Measurements from ENCODE around the gene PPFIBP1.
A peak's percentile ranks its signal among the peaks of the same experiment; 100 is the strongest.

The PPFIBP1 gene

DNA sequence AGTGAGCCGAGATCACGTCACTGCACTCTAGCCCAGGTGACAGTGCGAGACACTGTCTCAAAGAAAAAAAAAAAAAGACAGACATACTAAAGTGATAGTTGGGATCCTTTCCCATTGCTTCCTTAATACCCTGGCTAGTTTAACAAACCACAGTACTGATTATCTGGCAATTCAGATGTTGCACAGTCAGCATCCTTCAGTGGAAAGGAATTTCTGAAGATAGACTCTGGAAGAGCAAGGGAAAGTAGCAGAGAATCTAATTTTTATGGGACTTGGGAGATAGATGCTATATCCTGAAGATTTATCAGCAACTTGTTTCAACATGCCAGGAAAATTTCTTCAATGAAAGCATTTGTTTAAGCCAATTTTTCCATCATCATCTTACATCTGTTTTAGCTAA lies 6.5 kb upstream of the PPFIBP1 start:
- in situ Hi-C loops (cut with HindIII; ENCODE audit: low sequenced_read_pairs), result no loop called here
- TF ChIP-seq, protein P1, sequence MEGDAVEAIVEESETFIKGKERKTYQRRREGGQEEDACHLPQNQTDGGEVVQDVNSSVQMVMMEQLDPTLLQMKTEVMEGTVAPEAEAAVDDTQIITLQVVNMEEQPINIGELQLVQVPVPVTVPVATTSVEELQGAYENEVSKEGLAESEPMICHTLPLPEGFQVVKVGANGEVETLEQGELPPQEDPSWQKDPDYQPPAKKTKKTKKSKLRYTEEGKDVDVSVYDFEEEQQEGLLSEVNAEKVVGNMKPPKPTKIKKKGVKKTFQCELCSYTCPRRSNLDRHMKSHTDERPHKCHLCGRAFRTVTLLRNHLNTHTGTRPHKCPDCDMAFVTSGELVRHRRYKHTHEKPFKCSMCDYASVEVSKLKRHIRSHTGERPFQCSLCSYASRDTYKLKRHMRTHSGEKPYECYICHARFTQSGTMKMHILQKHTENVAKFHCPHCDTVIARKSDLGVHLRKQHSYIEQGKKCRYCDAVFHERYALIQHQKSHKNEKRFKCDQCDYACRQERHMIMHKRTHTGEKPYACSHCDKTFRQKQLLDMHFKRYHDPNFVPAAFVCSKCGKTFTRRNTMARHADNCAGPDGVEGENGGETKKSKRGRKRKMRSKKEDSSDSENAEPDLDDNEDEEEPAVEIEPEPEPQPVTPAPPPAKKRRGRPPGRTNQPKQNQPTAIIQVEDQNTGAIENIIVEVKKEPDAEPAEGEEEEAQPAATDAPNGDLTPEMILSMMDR (IDR thresholded peaks at IDR 0.05; ENCODE audit: low read depth, low read length), result no peak
- DNase-seq (ENCODE audit: low read depth, low spot score), result no peak
- no peak overlapping the region for H3K4me3 ChIP-seq (ENCODE audit: low read depth, low read length)

DNA sequence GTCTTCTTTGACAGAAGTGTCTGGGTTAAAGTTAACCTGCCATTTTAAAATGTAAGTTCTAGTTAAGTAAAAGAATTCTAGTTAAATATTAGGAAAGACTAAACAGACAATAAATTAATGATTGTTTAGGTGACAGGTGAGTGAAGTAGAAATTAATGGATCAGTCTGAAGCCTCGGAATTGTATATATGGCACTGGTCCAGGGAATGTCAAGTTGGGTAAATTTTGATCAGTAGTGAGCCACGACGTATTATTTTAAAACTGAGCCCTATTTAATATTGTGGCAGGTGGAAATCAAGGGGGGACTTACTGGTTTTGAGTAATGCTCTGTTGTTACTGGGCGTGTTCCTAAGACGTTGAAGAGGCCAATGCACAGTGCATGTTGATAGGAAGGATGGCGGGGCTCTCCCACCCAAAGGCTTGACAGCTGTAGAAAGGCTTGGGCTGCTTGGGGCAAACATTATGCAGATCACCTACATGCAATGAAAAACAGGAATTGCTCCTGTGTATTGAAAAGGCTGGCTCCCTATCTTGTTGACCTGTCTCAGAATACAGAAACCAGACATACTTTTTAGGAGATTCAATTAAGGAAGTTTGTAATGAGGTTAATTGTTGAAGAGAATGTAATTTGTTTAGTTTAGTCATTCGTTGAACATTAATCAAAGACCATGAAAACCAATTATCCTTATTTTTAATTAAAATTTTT lies 5.9 kb upstream of the PPFIBP1 start:
- TF ChIP-seq, protein P1 (IDR thresholded peaks at IDR 0.05; ENCODE audit: low read depth, low read length), result no peak
- DNase-seq (ENCODE audit: low read depth, low spot score), result no peak
- in situ Hi-C loops (cut with HindIII; ENCODE audit: low sequenced_read_pairs), result no loop called here
- no peak overlapping the region for H3K4me3 ChIP-seq (ENCODE audit: low read depth, low read length)

DNA sequence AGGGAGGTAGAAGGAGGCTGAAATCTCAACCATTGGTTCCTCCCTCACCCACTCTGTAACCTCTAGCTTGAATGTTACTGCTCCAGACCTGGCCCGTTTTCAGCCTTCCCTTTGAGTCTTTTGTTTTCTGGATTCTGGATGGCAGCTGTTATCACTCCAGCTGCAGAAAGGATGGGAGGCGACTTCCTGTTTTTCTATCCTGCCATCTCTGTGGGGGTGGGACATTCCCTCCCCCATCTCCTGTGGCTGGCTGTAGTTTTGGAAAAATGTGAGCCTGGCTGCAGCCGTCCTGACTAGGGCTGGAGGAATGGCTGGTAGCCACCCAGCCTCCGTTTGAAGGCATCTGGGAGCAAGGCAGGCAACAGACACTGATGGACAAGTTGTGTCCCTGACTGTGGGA lies 2.9 kb upstream of the PPFIBP1 start:
- in situ Hi-C loops (cut with HindIII; ENCODE audit: low sequenced_read_pairs), result no loop called here
- H3K4me3 ChIP-seq (ENCODE audit: low read depth, low read length), result no peak overlapping the region
- TF ChIP-seq, protein P1 (IDR thresholded peaks at IDR 0.05; ENCODE audit: low read depth, low read length), result no peak
- DNase-seq (ENCODE audit: low read depth, low spot score), result no peak

DNA sequence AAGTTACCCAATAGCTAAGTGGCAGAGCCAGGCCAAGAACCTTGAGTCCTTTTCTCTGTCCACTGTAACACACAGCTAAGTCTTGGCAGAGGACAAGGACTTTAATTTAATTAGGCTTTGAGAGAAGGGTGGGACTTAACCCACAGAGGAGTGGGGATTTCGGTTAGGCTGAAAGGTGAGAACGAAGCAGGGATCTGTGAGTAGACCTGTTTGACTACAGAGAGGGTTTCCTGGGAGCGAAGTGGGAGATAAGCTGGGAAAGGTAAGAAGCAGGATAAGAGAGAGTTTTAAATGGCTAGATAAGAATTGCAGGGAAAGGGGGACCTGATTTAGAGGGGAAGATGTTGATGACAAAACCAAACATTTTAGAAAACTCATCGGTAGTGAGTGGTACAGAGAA lies 2.0 kb upstream of the PPFIBP1 start:
- in situ Hi-C loops (cut with HindIII; ENCODE audit: low sequenced_read_pairs), result no loop called here
- no peak for DNase-seq (ENCODE audit: low read depth, low spot score)
- H3K4me3 ChIP-seq (ENCODE audit: low read depth, low read length), result no peak overlapping the region
- TF ChIP-seq, protein P1 (IDR thresholded peaks at IDR 0.05; ENCODE audit: low read depth, low read length), result no peak

DNA sequence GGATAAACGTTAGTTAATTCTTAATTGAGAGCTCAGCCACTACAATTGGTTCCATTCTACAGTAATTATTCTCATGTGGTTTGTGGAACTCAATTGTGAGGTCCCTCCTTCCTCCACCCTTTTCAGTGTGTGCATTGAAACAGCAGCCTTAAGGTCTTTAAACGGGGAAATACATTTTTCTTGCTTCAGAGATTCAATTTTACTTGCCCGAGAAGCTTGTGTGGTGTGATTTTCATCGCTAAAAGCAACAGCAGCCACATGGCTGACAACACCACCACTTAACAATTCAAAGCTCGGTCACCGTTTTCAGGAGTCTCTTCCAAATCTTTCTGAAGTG lies 733 bp upstream of the PPFIBP1 start:
- DNase-seq (ENCODE audit: low read depth, low spot score), result no peak
- in situ Hi-C loops (cut with HindIII; ENCODE audit: low sequenced_read_pairs), result no loop called here
- peak overlapping the region; percentile 87 for H3K4me3 ChIP-seq (ENCODE audit: low read depth, low read length)
- TF ChIP-seq, protein P1 (IDR thresholded peaks at IDR 0.05; ENCODE audit: low read depth, low read length), result no peak

DNA sequence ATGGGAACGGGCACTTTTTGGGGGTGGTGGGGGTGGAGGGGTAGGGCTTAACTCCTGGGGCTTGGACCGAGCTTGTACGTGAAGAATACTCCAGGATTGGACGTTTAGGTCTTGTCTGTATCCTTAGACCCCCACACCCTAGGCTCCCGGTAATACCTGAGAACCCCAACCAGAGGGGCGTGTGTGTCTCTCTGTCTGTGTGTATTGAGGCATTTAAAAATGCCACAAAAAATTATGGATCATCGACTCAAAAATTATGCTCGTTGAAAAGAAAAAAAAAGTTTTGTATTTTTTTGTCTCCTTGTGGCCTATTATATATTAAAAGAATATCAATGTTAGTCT lies 459 bp downstream of the PPFIBP1 start:
- DNase-seq (ENCODE audit: low read depth, low spot score), result no peak
- in situ Hi-C loops (cut with HindIII; ENCODE audit: low sequenced_read_pairs), result no loop called here
- TF ChIP-seq, protein P1 (IDR thresholded peaks at IDR 0.05; ENCODE audit: low read depth, low read length), result no peak
- peak overlapping the region; percentile 87 for H3K4me3 ChIP-seq (ENCODE audit: low read depth, low read length)
